Loucy (cell line): Measurements from ENCODE around the gene TENM3.

Source experiments
- H2AFZ ChIP-seq: fragments of 200-600 bp; sonication (generic); 2 replicates; pipeline ENCODE4 v1.6.0; 2016; ENCODE audit warnings: antibody characterized with exemption, mild to moderate bottlenecking, low read length, moderate library complexity
- H3F3A ChIP-seq: fragments of 200-600 bp; 2 replicates; pipeline ENCODE4 v1.6.0; 2016; ENCODE audit warnings: antibody characterized with exemption, low read depth, mild to moderate bottlenecking
- H3K27me3 ChIP-seq: fragments of 200-600 bp; sonication (generic); 2 replicates; pipeline ENCODE4 v1.6.1; 2014; ENCODE audit warnings: low read length, mild to moderate bottlenecking; ENCODE audit not compliant: insufficient read depth, poor library complexity, severe bottlenecking
- H3K36me3 ChIP-seq: fragments of 200-600 bp; sonication (generic); 2 replicates; pipeline ENCODE4 v1.6.1; 2016; ENCODE audit warnings: low read length; ENCODE audit not compliant: insufficient read depth
- H3K4me1 ChIP-seq: fragments of 200-600 bp; sonication (generic); 2 replicates; pipeline ENCODE4 v1.5.1; 2014; ENCODE audit warnings: low read length, mild to moderate bottlenecking; ENCODE audit not compliant: insufficient read depth, poor library complexity, severe bottlenecking
- H3K4me2 ChIP-seq: fragments of 200-600 bp; sonication (generic); 2 replicates; pipeline ENCODE4 v1.6.0; 2014; ENCODE audit warnings: antibody characterized with exemption, low read length, low read depth, mild to moderate bottlenecking; ENCODE audit not compliant: poor library complexity, severe bottlenecking
- H3K4me3 ChIP-seq: fragments of 200-600 bp; sonication (generic); 2 replicates; pipeline ENCODE4 v1.5.1; 2014; ENCODE audit warnings: low read length, mild to moderate bottlenecking, mixed read lengths; ENCODE audit not compliant: poor library complexity, severe bottlenecking
- H3K79me2 ChIP-seq: fragments of 200-600 bp; sonication (generic); 2 replicates; pipeline ENCODE4 v1.6.1; 2014; ENCODE audit warnings: low read length; ENCODE audit not compliant: insufficient read depth
- H3K9ac ChIP-seq: fragments of 200-600 bp; sonication (generic); 2 replicates; pipeline ENCODE4 v1.6.0; 2014; ENCODE audit warnings: mild to moderate bottlenecking, low read depth, low read length, moderate library complexity; ENCODE audit not compliant: poor library complexity, severe bottlenecking
- H3K9me2 ChIP-seq: fragments of 200-600 bp; sonication (generic); replicated peaks from 2 replicates; pipeline ENCODE4 v1.6.1; 2016; ENCODE audit warnings: low read depth, low read length, mixed read lengths
- H3K9me3 ChIP-seq: fragments of 200-600 bp; sonication (generic); 2 replicates; pipeline ENCODE4 v1.6.1; 2014; ENCODE audit warnings: mild to moderate bottlenecking, antibody characterized with exemption, low read length, low read depth; ENCODE audit not compliant: insufficient read depth
- H4K20me1 ChIP-seq: fragments of 200-600 bp; sonication (generic); 2 replicates; pipeline ENCODE4 v1.6.0; 2014; ENCODE audit warnings: antibody characterized with exemption, low read length, mild to moderate bottlenecking; ENCODE audit not compliant: insufficient read depth, poor library complexity, severe bottlenecking
- EZH2phosphoT487 ChIP-seq: fragments of 200-600 bp; IDR thresholded peaks from 2 replicates; pipeline ENCODE4 v1.6.1; 2018; ENCODE audit warnings: antibody characterized with exemption, mild to moderate bottlenecking, moderate library complexity, borderline replicate concordance
- TF ChIP-seq, protein P1 (sequence below): fragments of 200-600 bp; sonication (generic); conservative IDR thresholded peaks from 2 replicates; pipeline ENCODE4 v1.5.1; 2014; ENCODE audit warnings: mild to moderate bottlenecking, antibody characterized with exemption, low read length

TENM3 gene

DNA sequence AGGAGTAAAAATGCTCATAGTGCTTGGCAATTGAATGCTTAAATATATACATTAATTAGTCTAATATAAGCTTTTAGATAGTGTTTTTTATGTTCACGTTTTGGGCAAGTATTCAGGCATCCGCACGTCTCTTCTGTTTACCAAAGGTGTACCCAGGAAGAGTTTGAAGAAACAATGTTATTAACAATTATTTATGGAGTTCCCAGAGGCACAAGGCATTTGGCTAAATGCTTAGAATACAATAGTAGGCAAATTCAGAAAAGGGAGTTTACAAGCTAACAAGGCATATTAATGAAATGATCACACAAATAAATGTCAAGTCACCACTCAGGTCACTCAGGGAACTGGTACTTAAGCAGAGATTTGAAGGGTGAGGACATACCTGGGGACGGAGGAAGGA lies 294.8 kb downstream of the TENM3 start:
- Histone ChIP-seq H3F3A (no peaks in the 10 kb centered on the region), H3K4me1 (no peaks in the 10 kb centered on the region), H3K9me3 (no peaks in the 10 kb centered on the region), H3K27me3 (no peaks in the 10 kb centered on the region), H3K36me3 (no peaks in the 10 kb centered on the region), H3K4me3 (no peak overlapping the region), H3K79me2 (no peaks in the 10 kb centered on the region), H3K4me2 (no peak overlapping the region), H2AFZ (no peak overlapping the region), H3K9ac (no peak overlapping the region), H3K9me2 (no peaks in the 10 kb centered on the region), H4K20me1 (no peaks in the 10 kb centered on the region)
- TF ChIP-seq, protein P1, sequence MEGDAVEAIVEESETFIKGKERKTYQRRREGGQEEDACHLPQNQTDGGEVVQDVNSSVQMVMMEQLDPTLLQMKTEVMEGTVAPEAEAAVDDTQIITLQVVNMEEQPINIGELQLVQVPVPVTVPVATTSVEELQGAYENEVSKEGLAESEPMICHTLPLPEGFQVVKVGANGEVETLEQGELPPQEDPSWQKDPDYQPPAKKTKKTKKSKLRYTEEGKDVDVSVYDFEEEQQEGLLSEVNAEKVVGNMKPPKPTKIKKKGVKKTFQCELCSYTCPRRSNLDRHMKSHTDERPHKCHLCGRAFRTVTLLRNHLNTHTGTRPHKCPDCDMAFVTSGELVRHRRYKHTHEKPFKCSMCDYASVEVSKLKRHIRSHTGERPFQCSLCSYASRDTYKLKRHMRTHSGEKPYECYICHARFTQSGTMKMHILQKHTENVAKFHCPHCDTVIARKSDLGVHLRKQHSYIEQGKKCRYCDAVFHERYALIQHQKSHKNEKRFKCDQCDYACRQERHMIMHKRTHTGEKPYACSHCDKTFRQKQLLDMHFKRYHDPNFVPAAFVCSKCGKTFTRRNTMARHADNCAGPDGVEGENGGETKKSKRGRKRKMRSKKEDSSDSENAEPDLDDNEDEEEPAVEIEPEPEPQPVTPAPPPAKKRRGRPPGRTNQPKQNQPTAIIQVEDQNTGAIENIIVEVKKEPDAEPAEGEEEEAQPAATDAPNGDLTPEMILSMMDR, result no peak
- TF ChIP-seq EZH2phosphoT487, result no peak

DNA sequence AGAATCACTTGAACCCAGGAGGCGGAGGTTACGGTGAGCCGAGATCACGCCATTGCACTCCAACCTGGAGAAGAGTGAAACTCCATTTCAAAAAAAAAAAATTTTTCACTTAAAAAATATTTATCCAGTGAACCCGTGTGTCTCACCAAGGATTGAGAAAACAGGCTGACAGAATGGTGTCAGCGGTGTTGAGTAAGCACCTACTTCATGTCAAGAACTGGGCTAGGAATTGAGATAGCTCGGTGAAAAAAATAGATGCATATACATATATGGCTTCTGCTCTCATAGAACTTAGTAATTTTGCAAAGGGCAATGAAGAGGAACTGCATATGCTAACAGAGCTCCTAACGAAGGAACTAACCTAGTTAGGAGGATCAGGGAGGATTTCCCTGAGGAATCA lies 297.3 kb downstream of the TENM3 start:
- H3K9me3 ChIP-seq, result no peaks in the 10 kb centered on the region
- no peaks in the 10 kb centered on the region for H3K4me1 ChIP-seq
- H2AFZ ChIP-seq, result no peak overlapping the region
- no peaks in the 10 kb centered on the region for H3K27me3 ChIP-seq
- H4K20me1 ChIP-seq, result no peaks in the 10 kb centered on the region
- no peaks in the 10 kb centered on the region for H3K79me2 ChIP-seq
- TF ChIP-seq EZH2phosphoT487, result no peak
- TF ChIP-seq, protein P1, result no peak
- no peaks in the 10 kb centered on the region for H3F3A ChIP-seq
- H3K9me2 ChIP-seq, result no peaks in the 10 kb centered on the region
- H3K9ac ChIP-seq, result no peak overlapping the region
- H3K4me3 ChIP-seq, result no peak overlapping the region
- no peak overlapping the region for H3K4me2 ChIP-seq
- H3K36me3 ChIP-seq, result no peaks in the 10 kb centered on the region

DNA sequence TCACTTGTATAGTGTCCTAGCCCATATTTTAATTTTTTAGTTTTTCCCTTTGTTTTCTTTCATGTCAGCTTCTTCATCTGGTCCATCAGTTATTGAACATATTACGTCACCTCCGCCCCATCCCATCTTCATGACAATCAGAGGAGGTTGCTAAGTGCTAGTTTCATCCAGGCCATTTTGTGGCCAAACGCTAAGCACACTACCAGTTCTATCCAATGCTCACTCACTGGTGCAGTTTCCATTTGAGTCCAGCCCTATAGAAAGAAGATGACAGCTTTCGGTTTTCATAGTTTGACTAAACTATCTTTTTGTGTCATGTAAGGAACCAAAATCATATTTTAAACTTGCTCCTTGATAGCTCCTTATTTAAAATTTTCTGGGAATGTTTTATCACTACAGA lies 304.2 kb downstream of the TENM3 start:
- H3K27me3 ChIP-seq, result no peaks in the 10 kb centered on the region
- TF ChIP-seq, protein P1, result no peak
- TF ChIP-seq EZH2phosphoT487, result no peak
- no peaks in the 10 kb centered on the region for H3K9me3 ChIP-seq

More for the DNA sequence above, 304.2 kb downstream of the TENM3 start:
- Histone ChIP-seq H3K79me2 (no peaks in the 10 kb centered on the region), H3K36me3 (no peaks in the 10 kb centered on the region), H3F3A (no peaks in the 10 kb centered on the region), H3K4me1 (no peaks in the 10 kb centered on the region), H4K20me1 (no peaks in the 10 kb centered on the region), H3K4me2 (no peak overlapping the region), H3K9ac (no peak overlapping the region), H2AFZ (no peak overlapping the region), H3K4me3 (no peak overlapping the region), H3K9me2 (no peaks in the 10 kb centered on the region)
